Naive thymus-derived CD4-positive, alpha-beta T cell (primary cell): ENCODE data around the gene FAM89B. TPM values are rescaled to one million over a fixed set of nuclear protein-coding genes. Genes with fewer than 3 reads are reported as not detected.

ENCODE experiments used
- ATAC-seq: fragments of 150-1000 bp; cut with Tn5 transposase; 2 replicates; pipeline ENCODE4 v1.10.0; 2021; ENCODE audit warnings: mild to moderate bottlenecking, moderate library complexity
- CTCF ChIA-PET: fragments of 350-600 bp; sonication (Branson Sonifier 250); formaldehyde crosslinking; loops from one replicate; lab custom pipeline; 2021; ENCODE audit warnings: antibody characterized with exemption; lab: Charles Lee
- POLR2A ChIA-PET: fragments of 350-600 bp; sonication (Branson Sonifier 250); formaldehyde crosslinking; loops from one replicate; lab custom pipeline; 2021; ENCODE audit warnings: antibody characterized with exemption, inconsistent platforms; lab: Charles Lee
- DNase-seq, 9 donors: peaks; one replicate each; pipeline versions ENCODE4 v3.0.0 to v3.0.0-alpha.2; 2020 to 2022; ENCODE audit warnings: mixed read lengths in 1 of 9
- H3K27ac ChIP-seq: one replicate; pipeline ENCODE4 v1.7.0; 2013; ENCODE audit warnings: mild to moderate bottlenecking, low read depth, low read length, moderate library complexity
- H3K27me3 ChIP-seq, 2 donors: one replicate each; pipeline ENCODE4 v1.7.0; 2013; ENCODE audit warnings: low read length in 2 of 2, mild to moderate bottlenecking in 2 of 2, moderate library complexity in 2 of 2; ENCODE audit not compliant: control insufficient read depth in 2 of 2, insufficient read depth in 2 of 2
- H3K36me3 ChIP-seq, 3 experiments: 1 replicate in 2 of 3; 2 replicates in 1 of 3; pipeline ENCODE4 v1.7.0; 2013; ENCODE audit warnings: low read length in 3 of 3, mild to moderate bottlenecking in 3 of 3, moderate library complexity in 1 of 3; ENCODE audit not compliant: insufficient read depth in 3 of 3, control insufficient read depth in 2 of 3
- H3K4me1 ChIP-seq, 2 donors: one replicate each; pipeline ENCODE4 v1.7.0; 2013; ENCODE audit warnings: low read length in 2 of 2, mild to moderate bottlenecking in 2 of 2, moderate library complexity in 1 of 2; ENCODE audit not compliant: control insufficient read depth in 2 of 2, insufficient read depth in 2 of 2
- H3K4me3 ChIP-seq: 2 replicates; pipeline ENCODE4 v1.7.0; 2013; ENCODE audit warnings: mild to moderate bottlenecking, low read length
- H3K9me3 ChIP-seq, 3 experiments: 1 replicate in 2 of 3; 2 replicates in 1 of 3; pipeline ENCODE4 v1.7.0; 2013; ENCODE audit warnings: low read length in 3 of 3; ENCODE audit not compliant: control insufficient read depth in 2 of 3
- H3K27ac Mint-ChIP-seq, 9 donors: one replicate each; pipeline ENCODE4 v1.8.0; 2020 to 2022; ENCODE audit warnings: mixed read lengths in 9 of 9, mild to moderate bottlenecking in 8 of 9, moderate library complexity in 5 of 9, inconsistent platforms in 2 of 9
- H3K27me3 Mint-ChIP-seq, 5 donors: one replicate each; pipeline ENCODE4 v1.8.0; 2021 to 2022; ENCODE audit warnings: mixed read lengths in 5 of 5, mild to moderate bottlenecking in 1 of 5
- H3K36me3 Mint-ChIP-seq, 5 donors: one replicate each; pipeline ENCODE4 v1.8.0; 2020 to 2022; ENCODE audit warnings: mixed read lengths in 5 of 5, mild to moderate bottlenecking in 3 of 5, inconsistent platforms in 1 of 5
- H3K4me1 Mint-ChIP-seq, 7 donors: one replicate each; pipeline ENCODE4 v1.8.0; 2020 to 2022; ENCODE audit warnings: mixed read lengths in 7 of 7, mild to moderate bottlenecking in 3 of 7, inconsistent platforms in 1 of 7
- H3K4me3 Mint-ChIP-seq, 10 donors: one replicate each; pipeline ENCODE4 v1.8.0; 2020 to 2022; ENCODE audit warnings: mild to moderate bottlenecking in 10 of 10, mixed read lengths in 10 of 10, moderate library complexity in 6 of 10, inconsistent platforms in 2 of 10
- H3K9me3 Mint-ChIP-seq, 11 donors: one replicate each; pipeline ENCODE4 v1.8.0; 2020 to 2022; ENCODE audit warnings: mixed read lengths in 11 of 11, mild to moderate bottlenecking in 4 of 11, inconsistent platforms in 1 of 11, moderate library complexity in 1 of 11
- intact Hi-C, 2 donors: fragments of 100-400 bp; cut with micrococcal nuclease; formaldehyde crosslinking; loops; one replicate each; pipeline ENCODE4 v1.15.1; 2023
- polyA plus RNA-seq, 2 donors: library from polyadenylated mRNA; unstranded; fragments of 300-500 nt; fragmentation: Illumina TruSeq; gene quantifications; one replicate each; pipeline ENCODE4 v1.2.3, GENCODE V29; 2021
- total RNA-seq, 6 experiments: library from RNA in 5 of 6; stranded (reverse) in 5 of 6; gene quantifications; 1 replicate in 5 of 6; 2 replicates in 1 of 6; pipeline ENCODE4 v1.2.3 and lab custom pipeline; 2021 to 2026

FAM89B gene
- total and polyA plus RNA-seq, 7 experiments from 2014 or later: 33.0 to 115 (median 57.9) TPM

DNA sequence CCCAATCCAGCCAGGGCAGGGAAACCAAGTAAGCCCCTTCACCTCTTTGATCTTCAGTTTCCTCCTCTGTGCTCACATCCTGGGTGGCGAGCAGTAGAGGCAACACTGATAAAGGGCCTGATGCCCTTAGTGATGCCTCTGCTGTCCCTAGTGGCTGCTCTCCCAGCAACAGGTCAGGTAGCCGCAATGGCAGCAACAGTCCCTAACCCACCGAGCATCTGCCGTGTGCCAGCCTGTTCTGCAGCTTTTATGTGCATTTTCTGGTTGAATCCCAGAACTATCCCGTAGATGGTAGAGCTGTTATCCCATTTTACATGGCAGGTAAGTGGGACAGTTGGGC lies 42.2 kb upstream of the FAM89B start:
- ChIA-PET CTCF (interaction anchor here (1.0 to 2.3 kb wide), 3 partner anchors 10 to 58 kb away, joined by 4 to 5 read pairs (median 4); no protein-coding TSS in a partner anchor), POLR2A (interaction anchor here (0.9 to 8.9 kb wide), 8 partner anchors 10 to 143 kb away, joined by 3 to 213 read pairs (median 6); partner anchors contain the start of genes EHBP1L1, MALAT1, MAP3K11 and PCNX3)
- Histone ChIP-seq H3K9me3 (no peaks in the 10 kb centered on the region), H3K4me3 (no peak overlapping the region), H3K36me3 (peaks cover 0 to 57% (median 15%) of the 10 kb centered on the region in 3 experiments), H3K27ac (peak overlapping the region; percentile 57), H3K4me1 (peaks cover 16 to 24% of the 10 kb centered on the region in 2 donors), H3K27me3 (no peaks in the 10 kb centered on the region)
- intact Hi-C loops: no loop called here
- Mint-ChIP-seq H3K27ac (peak overlapping the region; percentile 49 to 92 (median 78)), H3K27me3 (no peaks in the 10 kb centered on the region), H3K4me3 (peak overlapping the region in 4 of 10 donors; percentile 21 to 79 (median 36)), H3K9me3 (no peaks in the 10 kb centered on the region), H3K36me3 (peaks cover 0 to 21% (median 9%) of the 10 kb centered on the region in 5 donors), H3K4me1 (peaks cover 13 to 43% (median 29%) of the 10 kb centered on the region in 7 donors)
- DNase-seq: peak in 2 of 9 donors; percentile 52
- peak; percentile 69 for ATAC-seq

DNA sequence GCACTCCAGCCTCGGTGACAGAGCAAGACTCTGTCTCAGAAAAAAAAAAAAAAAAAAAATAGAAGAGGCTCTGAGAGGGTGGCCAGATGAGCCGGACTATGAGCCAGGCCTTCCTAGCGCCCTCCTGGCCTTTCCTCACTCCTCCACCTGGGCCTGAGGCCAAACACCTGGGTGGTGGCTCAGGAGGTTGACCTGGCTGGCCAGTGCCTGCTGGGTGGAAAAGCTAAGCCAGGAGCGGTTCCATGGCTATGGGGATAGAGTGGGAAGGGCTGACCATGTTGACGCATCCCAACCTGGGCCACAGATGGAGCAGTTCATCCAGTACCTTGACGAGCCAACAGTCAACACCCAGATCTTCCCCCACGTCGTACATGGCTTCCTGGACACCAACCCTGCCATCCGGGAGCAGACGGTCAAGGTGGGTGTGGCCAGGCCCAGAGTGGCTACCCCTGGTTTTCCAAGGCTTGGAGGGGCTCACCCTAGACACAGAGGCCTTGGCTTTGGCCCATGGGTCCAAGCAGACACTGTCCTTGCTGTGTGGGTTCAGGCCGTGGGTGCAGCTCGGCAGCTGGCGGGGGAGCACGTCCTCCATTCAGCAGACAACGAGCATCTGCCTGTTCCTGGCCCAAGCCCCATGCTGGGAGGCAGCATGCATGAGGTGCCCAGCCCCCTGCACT lies 39.8 kb upstream of the FAM89B start:
- H3K36me3 Mint-ChIP-seq: peaks cover 0 to 21% (median 9%) of the 10 kb centered on the region in 5 donors
- H3K27ac Mint-ChIP-seq: no peak overlapping the region
- POLR2A ChIA-PET: interaction anchor here (8.9 kb wide), 1 partner anchor 30 kb away, joined by 213 read pairs; the partner anchor contains the start of gene MALAT1

DNA sequence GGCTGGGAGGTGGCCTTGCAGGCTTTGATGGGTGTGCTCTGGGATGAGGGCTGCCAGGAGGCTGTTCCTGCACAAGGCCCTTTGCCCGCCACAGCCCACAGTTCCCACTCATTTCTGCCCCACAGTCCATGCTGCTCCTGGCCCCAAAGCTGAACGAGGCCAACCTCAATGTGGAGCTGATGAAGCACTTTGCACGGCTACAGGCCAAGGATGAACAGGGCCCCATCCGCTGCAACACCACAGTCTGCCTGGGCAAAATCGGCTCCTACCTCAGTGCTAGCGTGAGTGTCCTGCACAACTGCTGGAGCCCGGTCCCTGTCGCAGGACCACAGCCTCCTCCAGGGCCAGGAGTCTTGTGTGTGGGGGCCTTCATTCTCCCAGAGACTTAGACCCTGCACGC lies 37.2 kb upstream of the FAM89B start:
- ChIA-PET POLR2A (interaction anchor here (0.6 to 1.8 kb wide), 3 partner anchors 14 to 353 kb away, joined by 3 to 7 read pairs (median 6); partner anchors contain the start of gene FAM89B), CTCF (interaction anchor here (2.4 to 9.8 kb wide), 2 partner anchors 10 to 55 kb away, joined by 5 to 126 read pairs; partner anchors contain the start of gene KCNK7)
- DNase-seq (no peak), ATAC-seq (no peak)
- Histone ChIP-seq H3K27me3 (no peaks in the 10 kb centered on the region), H3K36me3 (peaks cover 0 to 74% (median 18%) of the 10 kb centered on the region in 3 experiments), H3K27ac (no peak overlapping the region), H3K4me1 (peaks cover 4 to 10% of the 10 kb centered on the region in 2 donors), H3K9me3 (no peaks in the 10 kb centered on the region), H3K4me3 (no peak overlapping the region)
- intact Hi-C loops: no loop called here
- Mint-ChIP-seq H3K27me3 (no peaks in the 10 kb centered on the region), H3K27ac (peak overlapping the region in 3 of 9 donors; percentile 39 to 62 (median 49)), H3K4me1 (peaks cover 3 to 8% (median 4%) of the 10 kb centered on the region in 7 donors), H3K9me3 (no peaks in the 10 kb centered on the region), H3K36me3 (peaks cover 0 to 17% (median 8%) of the 10 kb centered on the region in 5 donors), H3K4me3 (no peak overlapping the region)

More for the DNA sequence above, 39.8 kb upstream of the FAM89B start:
- H3K36me3 ChIP-seq: peaks cover 0 to 73% (median 15%) of the 10 kb centered on the region in 3 experiments
- H3K9me3 ChIP-seq: no peaks in the 10 kb centered on the region
- CTCF ChIA-PET: interaction anchor here (0.6 kb wide), 1 partner anchor 57 kb away, joined by 3 read pairs; no protein-coding TSS in a partner anchor
- no peak for ATAC-seq
- H3K27me3 ChIP-seq: no peaks in the 10 kb centered on the region
- H3K27ac ChIP-seq: no peak overlapping the region
- no peak overlapping the region for H3K4me3 Mint-ChIP-seq
- H3K4me1 ChIP-seq: peaks cover 4 to 12% of the 10 kb centered on the region in 2 donors
- H3K9me3 Mint-ChIP-seq: no peaks in the 10 kb centered on the region
- peaks cover 13 to 24% (median 14%) of the 10 kb centered on the region in 7 donors for H3K4me1 Mint-ChIP-seq
- H3K4me3 ChIP-seq: no peak overlapping the region
- intact Hi-C loops: no loop called here
- no peaks in the 10 kb centered on the region for H3K27me3 Mint-ChIP-seq
- DNase-seq: no peak

DNA sequence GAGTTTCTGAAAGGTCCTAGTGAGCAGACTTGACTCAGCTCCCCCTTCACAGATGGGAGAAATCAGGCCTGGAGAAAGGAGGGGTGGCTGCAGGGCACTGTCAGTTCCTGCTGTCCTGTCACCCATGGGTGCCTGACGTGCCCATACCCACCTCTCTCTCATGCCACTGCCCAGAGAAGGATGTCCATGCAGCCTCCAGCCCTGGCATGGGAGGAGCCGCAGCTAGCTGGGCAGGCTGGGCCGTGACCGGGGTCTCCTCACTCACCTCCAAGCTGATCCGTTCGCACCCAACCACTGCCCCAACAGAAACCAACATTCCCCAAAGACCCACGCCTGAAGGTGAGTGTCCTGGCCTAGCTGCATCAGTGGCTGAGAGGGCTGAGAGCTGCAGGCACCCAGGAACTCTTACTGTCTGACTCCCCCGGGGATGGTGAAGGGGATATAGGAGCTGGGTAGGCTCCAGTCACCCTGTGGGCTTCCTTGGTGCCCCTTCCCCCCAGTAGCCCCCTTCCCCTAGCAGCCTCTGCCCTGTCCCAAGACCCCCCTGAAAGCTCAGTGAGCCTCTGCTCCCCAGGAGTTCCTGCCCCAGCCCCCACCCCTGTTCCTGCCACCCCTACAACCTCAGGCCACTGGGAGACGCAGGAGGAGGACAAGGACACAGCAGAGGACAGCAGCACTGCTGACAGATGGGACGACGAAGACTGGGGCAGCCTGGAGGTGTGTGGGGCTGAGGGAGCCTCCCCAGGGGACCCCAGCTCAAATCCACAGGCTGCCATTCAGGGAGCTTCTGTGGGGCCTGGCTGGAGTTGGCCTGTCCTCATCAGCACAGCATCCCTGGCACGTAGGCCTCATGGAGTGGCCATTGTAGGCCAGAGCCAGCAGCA lies 35.7 kb upstream of the FAM89B start:
- Mint-ChIP-seq H3K36me3 (peaks cover 0 to 7% (median 4%) of the 10 kb centered on the region in 5 donors), H3K4me3 (no peak overlapping the region), H3K9me3 (no peaks in the 10 kb centered on the region), H3K27ac (peak overlapping the region in 4 of 9 donors; percentile 48 to 73 (median 60)), H3K27me3 (no peaks in the 10 kb centered on the region), H3K4me1 (peaks cover 0 to 11% (median 5%) of the 10 kb centered on the region in 7 donors)
- no peak overlapping the region for H3K27ac ChIP-seq
- no peaks in the 10 kb centered on the region for H3K27me3 ChIP-seq
- intact Hi-C loops: no loop called here
- ChIA-PET CTCF (interaction anchor here (0.6 to 9.8 kb wide), 3 partner anchors 29 to 611 kb away, joined by 3 to 126 read pairs (median 3); partner anchors contain the start of gene KCNK7), POLR2A (interaction anchor here (0.6 to 1.8 kb wide), 9 partner anchors 10 to 1141 kb away, joined by 3 to 13 read pairs (median 4); partner anchors contain the start of genes FAM89B and SCYL1)
- H3K4me1 ChIP-seq: peaks cover 12 to 14% of the 10 kb centered on the region in 2 donors
- H3K36me3 ChIP-seq: peaks cover 0 to 59% (median 6%) of the 10 kb centered on the region in 3 experiments
- ATAC-seq (no peak), DNase-seq (no peak)
- no peaks in the 10 kb centered on the region for H3K9me3 ChIP-seq
- H3K4me3 ChIP-seq: no peak overlapping the region

DNA sequence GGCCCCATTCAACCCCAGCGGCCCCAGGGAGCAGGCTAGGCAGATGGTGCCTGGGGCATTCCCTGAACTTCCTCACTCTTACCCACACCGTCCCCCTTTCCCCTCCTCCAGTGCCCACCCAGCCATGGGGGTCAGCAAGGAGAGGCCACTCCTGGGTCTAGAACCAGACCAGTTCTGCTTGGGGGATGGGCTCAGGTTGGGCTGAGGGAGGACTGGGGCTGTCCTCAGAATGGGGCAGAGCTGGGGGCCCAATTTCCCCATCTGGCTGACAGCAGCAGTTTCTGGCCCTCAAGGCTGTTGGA lies 35.1 kb upstream of the FAM89B start:
- ChIA-PET CTCF (interaction anchor here (1.0 to 9.8 kb wide), 3 partner anchors 13 to 53 kb away, joined by 3 to 126 read pairs (median 5); partner anchors contain the start of genes KCNK7 and SCYL1), POLR2A (interaction anchor here (0.8 to 1.8 kb wide), 5 partner anchors 12 to 52 kb away, joined by 3 to 10 read pairs (median 4); partner anchors contain the start of genes FAM89B and SCYL1)
- DNase-seq (no peak), ATAC-seq (no peak)
- intact Hi-C loops: no loop called here
- Mint-ChIP-seq H3K4me3 (peak overlapping the region in 3 of 10 donors; percentile 35 to 61 (median 60)), H3K27me3 (no peaks in the 10 kb centered on the region), H3K36me3 (peaks cover 0 to 5% (median 4%) of the 10 kb centered on the region in 5 donors), H3K27ac (peak overlapping the region in 1 of 9 donors; percentile 38), H3K9me3 (no peaks in the 10 kb centered on the region), H3K4me1 (peaks cover 5 to 17% (median 10%) of the 10 kb centered on the region in 7 donors)
- peaks cover 0 to 54% (median 4%) of the 10 kb centered on the region in 3 experiments for H3K36me3 ChIP-seq
- H3K9me3 ChIP-seq: no peaks in the 10 kb centered on the region
- no peak overlapping the region for H3K4me3 ChIP-seq
- H3K4me1 ChIP-seq: peaks cover 12 to 18% of the 10 kb centered on the region in 2 donors
- H3K27me3 ChIP-seq: no peaks in the 10 kb centered on the region
- no peak overlapping the region for H3K27ac ChIP-seq
